Smooth muscle cell (in vitro differentiated cells): Measurements from ENCODE around the gene CA7. TPM values are rescaled to one million over a fixed set of nuclear protein-coding genes. Genes with fewer than 3 reads are reported as not detected.

ENCODE experiments used
- DNase-seq: peaks from one replicate; lab custom pipeline; 2025; ENCODE audit not compliant: unreplicated experiment; lab: John Stamatoyannopoulos, UW
- H2AFZ ChIP-seq: fragments of 200-600 bp; sonication (generic); 2 replicates; pipeline ENCODE4 v1.6.0; 2016; ENCODE audit warnings: antibody characterized with exemption, low read depth, mild to moderate bottlenecking
- H3F3A ChIP-seq: fragments of 200-600 bp; sonication (generic); 2 replicates; pipeline ENCODE4 v1.6.0; 2017; ENCODE audit warnings: antibody characterized with exemption, low read depth
- H3K27ac ChIP-seq: fragments of 200-600 bp; sonication (generic); 2 replicates; pipeline ENCODE4 v1.5.1; 2016; ENCODE audit warnings: low read depth, mild to moderate bottlenecking
- H3K27me3 ChIP-seq: fragments of 200-600 bp; sonication (generic); 2 replicates; pipeline ENCODE4 v1.6.1; 2016; ENCODE audit warnings: low read depth, mild to moderate bottlenecking
- H3K36me3 ChIP-seq: fragments of 200-600 bp; sonication (generic); 2 replicates; pipeline ENCODE4 v1.5.1; 2016; ENCODE audit warnings: low read depth
- H3K4me1 ChIP-seq: fragments of 200-600 bp; sonication (generic); 2 replicates; pipeline ENCODE4 v1.5.1; 2016; ENCODE audit warnings: low read depth
- H3K4me2 ChIP-seq: fragments of 200-600 bp; sonication (generic); 2 replicates; pipeline ENCODE4 v1.6.0; 2016; ENCODE audit warnings: mild to moderate bottlenecking
- H3K4me3 ChIP-seq: fragments of 200-600 bp; sonication (generic); 2 replicates; pipeline ENCODE4 v1.5.1; 2016; ENCODE audit warnings: mild to moderate bottlenecking
- H3K79me2 ChIP-seq: fragments of 200-600 bp; sonication (generic); 2 replicates; pipeline ENCODE4 v1.6.0; 2016; ENCODE audit warnings: low read depth, mild to moderate bottlenecking
- H3K9ac ChIP-seq: fragments of 200-600 bp; sonication (generic); 2 replicates; pipeline ENCODE4 v1.6.0; 2016; ENCODE audit warnings: low read depth
- H3K9me3 ChIP-seq: fragments of 200-600 bp; sonication (generic); replicated peaks from 2 replicates; pipeline ENCODE4 v1.5.1; 2016; ENCODE audit warnings: low read depth
- H4K20me1 ChIP-seq: fragments of 200-600 bp; sonication (generic); 2 replicates; pipeline ENCODE4 v1.6.0; 2016; ENCODE audit warnings: low read depth
- WGBS: methylation state at CpG from one replicate; pipeline ENCODE4 v1.1.7; 2016; ENCODE audit warnings: low lambda C conversion rate; 5-methylcytosine and 5-hydroxymethylcytosine counted together
- polyA plus RNA-seq: library from polyadenylated mRNA; unstranded; fragments of >200 nt; fragmentation: Nextera tagmentation; extraction: Ambion mirVana; gene quantifications from 2 replicates; pipeline ENCODE4 v1.2.1, GENCODE V29; 2016
- total RNA-seq: library from RNA; depleted of rRNA; stranded (reverse); fragments of >200 nt; gene quantifications from 2 replicates; pipeline ENCODE4 v1.2.3, GENCODE V29; 2014
- TF ChIP-seq, protein P1 (sequence below): fragments of 200-600 bp; sonication (generic); IDR thresholded peaks from 2 replicates; pipeline ENCODE4 v1.5.1; 2017; ENCODE audit warnings: borderline replicate concordance, mild to moderate bottlenecking, antibody characterized with exemption; ENCODE audit not compliant: insufficient read depth, poor library complexity, severe bottlenecking

The CA7 gene
- total and polyA plus RNA-seq, 2 experiments from 2014 or later: not detected

DNA sequence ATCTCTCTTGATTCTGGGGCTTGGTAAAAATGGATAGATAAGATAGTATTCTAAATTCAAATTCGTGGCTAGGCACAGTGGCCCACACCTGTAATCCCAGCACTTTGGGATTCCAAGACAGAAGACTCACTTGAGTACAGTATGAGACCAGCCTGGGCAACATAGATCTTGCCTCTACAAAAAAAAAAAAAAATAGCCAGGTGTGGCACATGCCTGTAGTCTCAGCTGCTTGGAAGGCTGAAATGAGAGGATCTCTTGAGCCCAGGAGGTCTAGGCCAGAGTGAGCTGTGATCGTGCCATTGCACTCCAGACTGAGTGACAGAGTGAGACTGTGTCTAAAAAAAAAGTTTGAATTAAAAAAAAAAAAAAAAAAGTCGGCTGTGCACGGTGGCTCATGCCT lies 45.4 kb downstream of the CA7 start:
- H3K9me3 ChIP-seq: no peaks in the 10 kb centered on the region
- H3K4me2 ChIP-seq: no peak overlapping the region
- 89% methylated on average over 4 of the region's 4 CpGs for WGBS
- H3K27ac ChIP-seq: no peak overlapping the region
- no peak for DNase-seq
- H3F3A ChIP-seq: no peaks in the 10 kb centered on the region
- peaks cover 22% of the 10 kb centered on the region for H4K20me1 ChIP-seq
- no peaks in the 10 kb centered on the region for H3K4me1 ChIP-seq
- no peak overlapping the region for H2AFZ ChIP-seq
- H3K9ac ChIP-seq: no peak overlapping the region
- TF ChIP-seq, protein P1, sequence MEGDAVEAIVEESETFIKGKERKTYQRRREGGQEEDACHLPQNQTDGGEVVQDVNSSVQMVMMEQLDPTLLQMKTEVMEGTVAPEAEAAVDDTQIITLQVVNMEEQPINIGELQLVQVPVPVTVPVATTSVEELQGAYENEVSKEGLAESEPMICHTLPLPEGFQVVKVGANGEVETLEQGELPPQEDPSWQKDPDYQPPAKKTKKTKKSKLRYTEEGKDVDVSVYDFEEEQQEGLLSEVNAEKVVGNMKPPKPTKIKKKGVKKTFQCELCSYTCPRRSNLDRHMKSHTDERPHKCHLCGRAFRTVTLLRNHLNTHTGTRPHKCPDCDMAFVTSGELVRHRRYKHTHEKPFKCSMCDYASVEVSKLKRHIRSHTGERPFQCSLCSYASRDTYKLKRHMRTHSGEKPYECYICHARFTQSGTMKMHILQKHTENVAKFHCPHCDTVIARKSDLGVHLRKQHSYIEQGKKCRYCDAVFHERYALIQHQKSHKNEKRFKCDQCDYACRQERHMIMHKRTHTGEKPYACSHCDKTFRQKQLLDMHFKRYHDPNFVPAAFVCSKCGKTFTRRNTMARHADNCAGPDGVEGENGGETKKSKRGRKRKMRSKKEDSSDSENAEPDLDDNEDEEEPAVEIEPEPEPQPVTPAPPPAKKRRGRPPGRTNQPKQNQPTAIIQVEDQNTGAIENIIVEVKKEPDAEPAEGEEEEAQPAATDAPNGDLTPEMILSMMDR: no peak
- no peaks in the 10 kb centered on the region for H3K79me2 ChIP-seq
- no peaks in the 10 kb centered on the region for H3K27me3 ChIP-seq
- no peaks in the 10 kb centered on the region for H3K36me3 ChIP-seq
- no peak overlapping the region for H3K4me3 ChIP-seq

DNA sequence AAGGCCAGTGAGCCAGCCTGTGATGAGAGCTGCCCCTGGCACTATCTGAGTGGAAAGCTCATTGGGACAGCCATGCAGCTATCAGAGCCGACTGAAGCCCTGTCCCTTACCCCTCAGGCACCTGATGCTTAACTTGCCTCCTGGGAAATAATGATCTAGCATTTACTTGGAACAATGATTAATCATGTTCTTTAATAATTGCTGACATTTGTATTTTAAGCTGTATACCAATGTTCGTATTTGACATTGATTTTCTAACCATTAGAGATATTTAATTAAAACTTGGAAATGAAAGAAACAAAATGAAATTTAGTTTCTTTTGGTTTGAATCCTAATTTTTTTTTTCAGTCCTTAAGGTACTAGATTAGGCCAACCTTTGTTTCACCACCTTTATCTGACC lies 46.6 kb downstream of the CA7 start:
- H3K27me3 ChIP-seq: no peaks in the 10 kb centered on the region

DNA sequence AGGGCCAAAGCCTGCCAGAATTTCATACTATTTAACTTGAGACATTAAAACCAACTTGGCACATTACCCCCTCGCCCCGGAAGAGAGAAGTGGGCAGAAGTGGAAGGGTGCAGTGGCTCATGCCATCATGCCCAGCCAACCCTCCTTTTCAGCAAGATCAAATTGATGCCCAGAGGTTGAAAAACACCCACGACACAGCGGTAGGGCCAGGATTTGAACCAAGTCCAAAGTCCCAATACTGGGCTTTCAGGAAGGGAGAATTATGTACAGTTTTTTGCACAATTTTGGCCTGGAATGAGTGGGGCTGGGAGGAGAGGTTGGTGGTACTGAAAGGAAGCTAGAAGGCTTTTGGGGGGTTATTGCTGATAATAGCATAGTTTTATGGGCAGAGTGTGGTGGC lies 47.1 kb downstream of the CA7 start:
- Histone ChIP-seq H3K27me3 (no peaks in the 10 kb centered on the region), H3K79me2 (no peaks in the 10 kb centered on the region), H3K9me3 (no peaks in the 10 kb centered on the region), H3K9ac (no peak overlapping the region), H2AFZ (no peak overlapping the region), H3K27ac (no peak overlapping the region), H3F3A (no peaks in the 10 kb centered on the region), H3K4me3 (no peak overlapping the region), H4K20me1 (peaks cover 9% of the 10 kb centered on the region), H3K36me3 (no peaks in the 10 kb centered on the region), H3K4me1 (no peaks in the 10 kb centered on the region), H3K4me2 (no peak overlapping the region)
- WGBS: over 99% methylated on average over 4 of the region's 4 CpGs
- TF ChIP-seq, protein P1: no peak
- no peak for DNase-seq

More for the DNA sequence above, 46.6 kb downstream of the CA7 start:
- TF ChIP-seq, protein P1: no peak
- H3K27ac ChIP-seq: no peak overlapping the region
- H3K4me1 ChIP-seq: no peaks in the 10 kb centered on the region
- peaks cover 15% of the 10 kb centered on the region for H4K20me1 ChIP-seq
- H3K79me2 ChIP-seq: no peaks in the 10 kb centered on the region
- H3K9me3 ChIP-seq: no peaks in the 10 kb centered on the region
- no peaks in the 10 kb centered on the region for H3F3A ChIP-seq
- 90% methylated on average over 2 of the region's 2 CpGs for WGBS
- H3K9ac ChIP-seq: no peak overlapping the region
- no peaks in the 10 kb centered on the region for H3K36me3 ChIP-seq
- H2AFZ ChIP-seq: no peak overlapping the region
- H3K4me2 ChIP-seq: no peak overlapping the region
- DNase-seq: no peak
- H3K4me3 ChIP-seq: no peak overlapping the region

DNA sequence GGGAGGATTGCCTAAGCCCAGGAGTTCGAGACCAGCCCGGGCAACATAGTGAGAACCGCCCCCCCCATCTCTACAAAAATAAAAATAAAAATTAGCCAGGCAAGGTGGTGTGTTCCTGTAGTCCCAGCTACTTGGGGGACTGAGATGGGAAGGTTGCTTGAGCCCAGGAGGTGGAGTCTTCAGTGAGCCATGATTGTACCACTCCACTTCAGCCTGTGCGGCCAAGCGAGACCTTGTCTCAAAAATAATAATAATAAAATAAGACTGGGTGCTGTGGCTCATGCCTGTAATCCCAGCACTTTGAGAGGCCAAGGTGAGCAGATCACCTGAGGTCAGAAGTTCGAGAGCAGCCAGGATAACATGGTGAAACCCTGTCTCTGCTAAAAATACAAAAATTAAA lies 47.6 kb downstream of the CA7 start:
- Histone ChIP-seq H3K9ac (no peak overlapping the region), H3K27ac (no peak overlapping the region), H2AFZ (no peak overlapping the region), H3K79me2 (no peaks in the 10 kb centered on the region), H3F3A (no peaks in the 10 kb centered on the region), H4K20me1 (peaks cover 5% of the 10 kb centered on the region), H3K4me3 (no peak overlapping the region), H3K36me3 (no peaks in the 10 kb centered on the region), H3K27me3 (no peaks in the 10 kb centered on the region), H3K4me2 (no peak overlapping the region), H3K4me1 (no peaks in the 10 kb centered on the region), H3K9me3 (no peaks in the 10 kb centered on the region)
- no peak for DNase-seq
- whole genome bisulfite sequencing: 98% methylated on average over 6 of the region's 6 CpGs
- TF ChIP-seq, protein P1: no peak
